HG03280 (cell line): ENCODE results near the gene SYTL3.
"Not testable (repeated sequence)": the region's sequence is repeated elsewhere in the genome, so short reads cannot be mapped to it uniquely, and the experiment has no call there.

Experiments
- ATAC-seq: cut with Tn5 transposase; IDR thresholded peaks from one replicate; pipeline ENCODE4 v1.9.1; 2021; ENCODE audit warnings: mild to moderate bottlenecking, moderate library complexity; ENCODE audit not compliant: unreplicated experiment

SYTL3 gene

GRCh38 chr6:158686791-158687381 is 37.0 kb downstream of the SYTL3 start:
- peak; percentile 79 for ATAC-seq

- ATAC-seq = no peak
These were observed 37.7 kb downstream of the SYTL3 start for GRCh38 chr6:158687506-158687905.

GRCh38 chr6:158688860-158689259 is 39.0 kb downstream of the SYTL3 start:
- ATAC-seq = no peak

- no peak for ATAC-seq
These were observed 45.1 kb downstream of the SYTL3 start for GRCh38 chr6:158694913-158695312.

DNA sequence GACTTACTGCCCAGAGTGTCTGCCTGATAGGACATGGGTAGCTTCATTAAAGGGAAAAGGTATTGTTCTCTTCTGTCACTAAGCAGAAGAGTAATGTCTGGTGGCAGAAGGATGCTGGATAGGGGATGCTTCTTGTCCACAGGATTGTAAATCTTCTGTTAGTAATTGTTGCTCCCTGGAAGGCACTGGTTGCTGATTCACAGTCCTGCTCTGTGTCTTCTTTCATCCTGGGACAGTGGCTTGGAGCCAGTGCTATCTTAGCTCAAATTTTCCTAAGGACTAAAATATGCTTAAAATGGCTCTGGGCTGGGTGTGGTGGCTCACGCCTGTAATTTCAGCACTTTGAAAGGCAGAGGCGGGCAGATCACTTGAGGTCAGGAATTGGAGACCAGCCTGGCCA is 48.0 kb downstream of the SYTL3 start:
- no peak for ATAC-seq

DNA sequence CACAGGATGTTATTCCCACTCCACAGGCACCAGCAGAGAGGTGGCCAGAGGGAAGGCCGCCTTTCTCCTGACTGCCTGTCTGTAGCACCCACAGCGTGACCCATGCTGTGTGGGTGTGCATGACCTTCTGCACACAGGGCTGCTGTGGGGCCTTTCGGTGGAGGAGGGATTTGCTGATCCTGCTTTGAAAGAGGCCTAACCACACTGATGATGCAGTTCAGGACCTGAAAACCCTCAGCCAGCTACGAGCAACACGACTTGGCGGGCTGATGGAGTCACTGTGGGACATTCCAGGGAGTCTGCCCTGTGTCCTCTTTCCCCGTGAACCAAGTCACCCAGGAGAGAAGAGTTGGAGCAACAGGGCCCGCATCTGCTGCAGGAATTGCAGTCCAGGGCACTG is 49.1 kb downstream of the SYTL3 start:
- no peak for ATAC-seq

DNA sequence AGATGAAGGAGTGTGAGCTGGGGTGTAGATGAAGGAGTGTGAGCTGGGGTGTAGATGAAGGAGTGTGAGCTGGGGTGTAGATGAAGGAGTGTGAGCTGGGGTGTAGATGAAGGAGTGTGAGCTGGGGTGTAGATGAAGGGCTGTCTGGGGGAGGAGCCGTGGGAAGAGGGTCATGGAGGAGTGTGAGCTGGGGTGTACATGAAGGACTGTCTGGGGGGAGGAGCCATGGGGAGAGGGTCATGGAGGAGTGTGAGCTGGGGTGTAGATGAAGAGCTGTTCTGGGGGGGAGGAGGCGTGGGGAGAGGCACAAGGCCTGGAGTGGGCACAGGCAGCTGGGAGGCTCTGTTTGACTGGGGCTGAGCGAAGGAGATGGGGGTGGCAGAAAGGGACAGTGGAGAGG is 51.4 kb downstream of the SYTL3 start:
- ATAC-seq = not testable (repeated sequence)

DNA sequence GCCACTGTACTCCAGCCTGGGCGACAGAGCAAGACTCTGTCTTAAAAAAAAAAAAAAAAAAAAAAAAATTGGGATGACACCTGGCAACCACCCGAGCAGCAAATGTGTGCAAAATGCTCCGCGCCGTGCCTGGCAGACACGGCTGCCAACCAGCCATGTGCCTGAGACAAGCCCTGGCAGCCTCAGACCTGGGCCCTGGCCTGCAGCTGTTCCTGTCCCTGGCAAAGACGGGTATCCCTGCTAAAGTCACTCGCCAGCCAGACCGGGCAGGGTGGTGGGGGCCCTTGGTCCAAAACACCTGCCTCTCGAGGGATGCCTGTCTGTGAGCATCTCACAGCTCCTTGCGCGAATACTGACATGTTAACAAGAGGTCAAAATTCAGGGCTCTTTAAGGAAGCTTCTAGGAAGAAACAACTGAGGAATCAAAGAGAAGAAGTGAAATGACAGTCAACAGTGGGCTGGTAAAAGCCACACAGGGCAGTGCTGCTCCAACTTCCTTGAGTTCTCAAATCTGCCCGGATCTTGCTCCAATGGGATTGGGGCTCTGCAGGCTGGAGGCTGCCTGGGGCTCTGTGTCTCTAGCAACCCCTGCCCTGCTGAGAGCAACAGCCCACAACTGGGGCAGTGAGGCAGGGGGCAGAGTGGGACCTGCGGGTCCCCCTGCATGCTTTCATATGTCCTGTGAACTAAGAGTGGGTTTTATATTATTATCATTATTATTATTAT is 53.4 kb downstream of the SYTL3 start:
- no peak for ATAC-seq

DNA sequence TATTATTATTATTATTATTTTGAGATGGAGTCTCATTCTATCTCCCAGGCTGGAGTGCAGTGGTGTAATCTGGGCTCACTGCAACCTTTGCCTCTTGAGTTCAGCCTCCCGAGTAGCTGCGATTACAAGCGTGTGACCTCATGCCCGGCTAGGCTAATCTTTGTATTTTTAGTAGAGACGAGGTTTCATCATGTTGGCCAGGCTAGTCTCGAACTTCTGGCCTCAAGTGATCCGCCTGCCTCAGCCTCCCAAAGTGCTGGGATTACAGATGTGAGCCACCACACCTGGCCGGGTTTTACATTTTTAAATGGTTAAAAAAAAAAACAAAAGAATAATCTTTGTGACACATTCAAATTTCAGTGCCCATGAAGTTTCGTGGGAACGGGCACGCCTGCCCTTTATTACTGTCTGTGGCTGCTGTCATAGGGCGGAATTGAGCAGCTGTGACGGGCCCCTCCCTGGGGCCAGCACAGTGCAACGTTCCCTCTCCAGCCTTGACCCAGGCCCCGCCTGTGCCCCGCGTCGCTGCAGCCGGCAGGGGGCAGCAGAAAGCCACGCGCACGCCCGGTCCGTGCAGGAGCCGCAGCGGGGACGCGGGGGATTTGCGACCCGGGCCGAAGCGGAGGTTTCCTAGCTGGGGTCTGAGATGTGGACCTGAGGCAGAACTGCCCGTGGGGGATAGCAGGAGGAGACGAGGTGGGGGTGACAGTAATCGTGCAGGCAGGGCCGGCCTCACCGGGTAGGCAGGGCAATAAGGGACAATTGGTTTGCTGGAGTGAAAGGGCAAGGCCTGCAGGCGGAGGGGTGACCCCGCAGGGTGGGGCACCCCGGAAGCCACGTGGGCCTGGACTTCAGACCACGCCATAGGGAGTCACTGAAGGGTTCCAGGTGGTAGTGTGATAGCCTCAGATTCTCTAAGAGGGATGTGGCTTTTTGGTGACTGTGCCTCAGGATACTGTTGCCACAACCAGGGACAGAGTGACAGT is 54.3 kb downstream of the SYTL3 start:
- peak; percentile 98 for ATAC-seq

GRCh38 chr6:158705386-158706126 is 55.7 kb downstream of the SYTL3 start:
- no peak for ATAC-seq

GRCh38 chr6:158706369-158706982 is 56.6 kb downstream of the SYTL3 start:
- ATAC-seq = no peak

- no peak for ATAC-seq
These were observed 57.4 kb downstream of the SYTL3 start for GRCh38 chr6:158707120-158707820.

- no peak for ATAC-seq
These were observed 58.0 kb downstream of the SYTL3 start for GRCh38 chr6:158707821-158708195.

DNA sequence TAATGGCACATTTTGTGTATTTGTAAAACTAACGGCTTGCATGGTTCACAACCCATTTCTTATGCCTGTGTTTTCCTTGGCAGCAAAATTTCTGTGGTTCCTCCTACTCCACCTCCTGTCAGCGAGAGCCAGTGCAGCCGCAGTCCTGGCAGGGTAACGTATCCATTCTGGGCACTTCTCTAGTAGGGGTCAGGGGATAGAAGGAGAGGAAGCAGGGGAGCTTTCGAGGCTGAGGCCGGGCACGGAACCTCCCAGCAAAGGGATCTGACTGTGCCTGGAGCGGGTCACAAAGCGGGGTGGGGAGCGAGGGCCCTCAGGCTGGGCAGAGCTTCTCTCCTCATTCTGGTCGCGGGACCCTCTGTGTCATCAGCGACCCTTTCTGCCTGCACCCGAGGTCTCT is 58.4 kb downstream of the SYTL3 start:
- ATAC-seq = no peak

DNA sequence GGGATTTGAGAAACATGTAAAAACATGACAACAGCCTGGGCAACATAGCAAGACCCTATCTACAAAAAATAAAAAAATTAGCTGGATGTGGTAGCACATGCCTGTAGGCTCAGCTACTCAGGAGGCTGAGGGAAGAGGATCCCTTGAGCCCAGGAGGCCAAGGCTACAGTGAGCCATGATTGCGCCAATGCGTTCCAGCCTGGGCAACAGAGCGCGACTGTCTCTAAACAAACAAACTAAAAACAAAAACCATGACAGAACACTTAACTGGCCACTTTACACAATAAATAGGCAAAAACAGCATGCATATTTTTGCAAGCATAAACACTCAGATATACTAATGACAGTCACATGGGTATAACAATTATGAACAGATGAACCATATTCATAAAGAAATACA is 60.0 kb downstream of the SYTL3 start:
- ATAC-seq = no peak

DNA sequence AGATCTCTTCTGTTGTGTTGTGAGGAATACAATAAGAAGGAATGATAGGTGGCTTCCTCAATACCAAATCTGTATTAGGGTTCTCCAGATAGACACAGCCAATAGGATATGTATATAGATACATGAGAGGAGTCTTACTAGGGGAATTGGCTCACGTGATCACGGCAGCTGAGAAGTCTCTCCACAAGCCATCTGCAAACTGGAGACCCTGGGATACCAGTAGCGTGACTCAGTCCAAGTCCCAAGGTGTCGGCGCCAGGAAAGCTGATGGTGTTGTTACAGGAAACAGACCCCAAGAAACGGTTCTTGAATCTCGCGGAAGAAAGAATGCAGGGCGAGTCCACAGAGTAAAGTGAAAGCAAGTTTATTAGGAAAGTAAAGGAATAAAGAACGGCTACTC is 61.4 kb downstream of the SYTL3 start:
- no peak for ATAC-seq

- no peak for ATAC-seq
These were observed 63.6 kb downstream of the SYTL3 start for GRCh38 chr6:158713469-158713868.

- no peak for ATAC-seq
These were observed 64.9 kb downstream of the SYTL3 start for GRCh38 chr6:158714706-158715105.

DNA sequence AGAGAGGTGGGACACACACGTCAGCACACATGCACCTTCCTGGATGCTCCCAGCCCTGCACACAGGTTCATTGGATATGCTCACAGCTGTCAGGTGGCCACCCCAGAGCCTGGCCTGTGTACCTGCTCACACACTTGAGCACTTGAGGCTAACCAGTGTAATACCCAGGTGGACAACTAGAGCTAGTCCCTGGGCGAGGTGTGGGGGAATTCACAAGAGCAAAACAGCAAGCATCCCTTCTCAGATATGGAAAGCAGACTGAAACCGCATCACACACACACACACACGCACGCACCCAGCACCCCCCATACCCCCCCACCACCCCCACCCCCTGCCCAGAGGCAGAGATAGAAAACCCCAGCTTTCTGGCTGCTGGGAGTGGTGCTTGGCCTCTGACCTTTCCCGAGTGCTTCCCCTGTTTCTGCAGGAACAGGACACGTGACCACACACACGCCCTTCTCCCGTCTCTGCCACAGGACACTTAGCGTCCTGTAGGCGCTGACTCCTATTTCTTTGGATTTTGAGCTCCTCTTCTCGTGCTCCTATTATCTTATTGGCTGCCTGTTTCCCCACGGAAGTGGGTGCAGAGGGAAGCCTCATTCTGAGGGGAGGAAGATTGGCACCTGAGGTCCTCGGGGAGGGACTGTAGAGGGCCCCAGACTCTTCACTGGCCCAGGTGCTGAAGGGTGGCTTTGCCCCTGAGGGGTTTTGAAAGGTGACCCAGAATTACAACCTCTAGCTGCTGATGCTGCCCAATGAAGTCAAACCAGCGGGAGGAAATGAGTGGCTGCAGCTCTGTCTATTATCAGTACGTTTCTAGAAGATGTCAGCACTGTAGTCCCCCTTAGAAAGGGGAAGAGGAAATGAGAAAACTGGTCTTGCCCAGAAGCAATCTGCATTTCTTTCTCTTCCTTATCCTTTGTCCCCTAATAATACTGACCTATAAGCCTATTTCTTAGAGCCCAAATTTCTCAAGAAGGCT is 65.8 kb downstream of the SYTL3 start:
- peak; percentile 52 for ATAC-seq
